Hematopoietic multipotent progenitor cell treated with erythropoietin and hydrocortisone succinate and interleukin-3 and kit ligand, for 8 days (in vitro differentiated cells): ENCODE data around the gene AHSG.
"Not testable (repeated sequence)": the region's sequence is repeated elsewhere in the genome, so short reads cannot be mapped to it uniquely, and the experiment has no call there.

Source experiments
- DNase-seq: peaks from one replicate; pipeline ENCODE4 v3.0.0-alpha.2; 2015

The AHSG gene

GRCh38 chr3:186619787-186620212, 6.9 kb downstream of the AHSG start:
- DNase-seq: no peak

DNA sequence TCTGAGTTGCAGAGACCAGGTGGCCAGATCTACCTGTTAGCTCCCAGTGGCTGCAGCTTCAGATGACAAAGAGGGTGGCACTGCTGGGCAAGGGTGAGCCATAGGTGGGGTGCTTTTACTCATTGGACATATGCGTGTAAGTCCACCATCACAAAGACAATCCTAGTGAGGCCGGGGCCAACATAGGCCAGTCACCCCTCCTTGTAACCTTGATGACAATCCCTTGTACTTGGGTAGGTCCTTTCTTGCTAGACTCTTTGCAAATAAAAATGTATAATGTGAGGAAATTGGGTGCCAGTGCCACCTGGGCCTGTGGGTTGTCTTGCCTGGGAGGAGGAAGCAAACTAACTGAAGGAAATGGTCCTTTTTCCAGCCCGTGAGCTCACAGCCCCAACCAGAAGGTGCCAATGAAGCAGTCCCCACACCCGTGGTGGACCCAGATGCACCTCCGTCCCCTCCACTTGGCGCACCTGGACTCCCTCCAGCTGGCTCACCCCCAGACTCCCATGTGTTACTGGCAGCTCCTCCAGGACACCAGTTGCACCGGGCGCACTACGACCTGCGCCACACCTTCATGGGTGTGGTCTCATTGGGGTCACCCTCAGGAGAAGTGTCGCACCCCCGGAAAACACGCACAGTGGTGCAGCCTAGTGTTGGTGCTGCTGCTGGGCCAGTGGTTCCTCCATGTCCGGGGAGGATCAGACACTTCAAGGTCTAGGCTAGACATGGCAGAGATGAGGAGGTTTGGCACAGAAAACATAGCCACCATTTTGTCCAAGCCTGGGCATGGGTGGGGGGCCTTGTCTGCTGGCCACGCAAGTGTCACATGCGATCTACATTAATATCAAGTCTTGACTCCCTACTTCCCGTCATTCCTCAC, 7.6 kb downstream of the AHSG start:
- no peak for DNase-seq

GRCh38 chr3:186621894-186622650, 9.2 kb downstream of the AHSG start:
- no peak for DNase-seq

GRCh38 chr3:186622651-186623310, 9.9 kb downstream of the AHSG start:
- DNase-seq: no peak

DNA sequence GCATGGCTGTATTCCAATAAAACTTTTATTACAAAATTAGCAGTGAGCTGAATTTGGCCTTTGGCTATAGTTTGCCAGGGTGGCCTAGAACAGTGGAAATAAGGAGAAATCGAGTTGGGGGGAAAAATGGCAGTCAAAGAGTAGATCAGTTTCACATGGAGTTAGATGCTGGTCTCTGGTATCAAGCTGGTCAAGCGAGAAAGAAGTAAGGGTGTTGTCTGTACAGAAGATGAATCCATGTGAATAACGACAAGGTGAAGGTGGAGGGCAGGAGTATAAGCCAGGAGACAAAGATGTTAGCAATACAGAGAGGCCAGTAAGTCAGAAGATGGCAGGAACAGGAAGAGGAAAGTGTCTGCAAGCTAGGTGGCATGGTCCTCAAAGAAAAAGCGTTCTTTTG, 11.7 kb downstream of the AHSG start:
- DNase-seq: no peak

- DNase-seq: no peak
These were observed 12.8 kb downstream of the AHSG start for GRCh38 chr3:186625600-186626042.

GRCh38 chr3:186626254-186626847, 13.5 kb downstream of the AHSG start:
- no peak for DNase-seq

- DNase-seq: no peak
These were observed 15.1 kb downstream of the AHSG start for GRCh38 chr3:186627852-186628414.

GRCh38 chr3:186628756-186629155, 15.9 kb downstream of the AHSG start:
- DNase-seq: peak; percentile 87

DNA sequence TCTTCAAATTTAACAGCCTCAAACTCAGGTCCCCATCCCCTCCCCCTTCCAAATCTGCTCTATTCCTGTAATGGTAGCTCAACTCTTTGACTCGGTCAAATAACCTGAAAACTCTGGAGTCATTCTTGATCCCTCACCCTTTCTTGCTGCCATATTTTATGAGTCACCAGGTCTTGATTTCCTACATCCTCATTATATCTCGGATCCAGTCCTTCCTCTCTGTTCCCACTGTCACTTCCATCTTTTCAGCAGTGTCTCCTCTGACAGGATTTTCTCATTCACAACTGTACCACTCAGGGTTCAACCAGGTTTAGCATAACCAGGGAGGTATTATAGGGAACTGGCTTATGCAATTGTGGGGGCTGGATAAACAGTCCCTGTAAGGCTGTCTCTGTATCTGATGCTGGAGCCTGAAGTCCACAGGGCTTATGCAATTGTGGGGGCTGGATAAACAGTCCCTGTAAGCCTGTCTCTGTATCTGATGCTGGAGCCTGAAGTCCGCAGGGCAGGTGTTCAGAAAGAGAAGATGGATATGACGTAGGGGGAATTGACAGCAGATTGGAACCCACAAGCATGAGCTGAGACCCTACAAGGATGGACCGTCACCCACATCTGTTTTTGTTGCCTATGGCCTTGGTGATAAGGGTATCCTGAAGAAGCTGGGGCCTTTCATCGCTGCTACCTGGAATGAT, 18.2 kb downstream of the AHSG start:
- DNase-seq: peak; percentile 70

GRCh38 chr3:186633481-186633880, 20.6 kb downstream of the AHSG start:
- no peak for DNase-seq

DNA sequence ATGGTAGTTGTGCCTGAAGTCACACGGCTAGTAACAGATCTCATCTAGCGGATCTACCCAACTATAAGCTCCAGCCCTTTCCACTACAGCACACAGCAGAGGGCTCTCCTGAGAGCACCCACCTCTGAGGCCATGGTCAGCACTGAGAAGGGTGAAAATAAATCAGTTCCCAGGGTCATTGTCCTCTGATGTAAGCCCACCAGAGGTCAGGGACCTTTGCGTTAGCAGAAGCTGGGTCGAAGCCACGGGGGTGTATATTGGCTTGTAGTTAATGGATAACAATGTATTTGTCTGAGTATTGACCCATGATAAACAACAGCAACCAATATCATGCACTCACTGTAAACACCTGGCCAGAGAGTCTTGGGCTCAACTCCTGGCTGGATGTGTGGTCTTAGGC, 21.3 kb downstream of the AHSG start:
- not testable (repeated sequence) for DNase-seq

GRCh38 chr3:186635532-186635931, 22.7 kb downstream of the AHSG start:
- no peak for DNase-seq

DNA sequence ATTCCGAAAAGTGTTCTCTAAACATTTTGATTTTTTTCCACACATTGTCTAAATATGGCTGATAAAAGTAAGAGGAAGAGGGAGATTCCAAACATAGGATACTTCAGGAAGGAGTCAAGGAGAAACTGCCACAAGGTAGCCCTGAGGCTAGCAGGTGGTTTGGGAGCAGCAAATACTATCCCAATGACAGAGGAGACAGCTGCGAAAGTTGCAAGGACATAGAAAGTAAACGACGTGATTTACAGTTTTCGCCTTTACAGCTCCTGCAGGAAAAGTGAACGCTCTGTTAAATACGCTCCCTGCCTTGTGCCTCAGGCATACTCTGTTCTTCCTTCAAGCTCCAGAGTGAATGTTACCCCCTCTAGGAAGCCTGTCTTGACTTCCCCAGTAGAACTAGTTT, 23.7 kb downstream of the AHSG start:
- DNase-seq: no peak

- DNase-seq: peak; percentile 72
These were observed 24.8 kb downstream of the AHSG start for GRCh38 chr3:186637686-186638085.

DNA sequence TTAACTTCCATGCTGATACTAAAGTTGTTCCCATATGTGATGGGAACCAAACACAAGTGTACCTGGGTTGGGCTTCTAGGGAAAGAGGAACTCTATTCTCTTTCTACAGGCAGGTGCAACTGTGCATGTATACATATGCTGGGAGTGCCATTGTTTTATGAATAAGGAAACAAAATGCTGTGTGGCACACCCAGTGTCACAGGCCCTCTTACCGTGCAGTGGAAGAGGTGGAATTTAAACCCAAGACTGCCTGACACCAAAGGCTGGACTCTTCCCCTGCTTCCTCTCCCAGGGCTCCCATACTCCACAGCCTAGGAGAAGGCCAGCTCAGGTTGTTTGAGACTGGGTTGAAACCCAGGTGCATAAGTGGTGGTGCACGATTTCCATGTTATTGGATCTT, 25.4 kb downstream of the AHSG start:
- no peak for DNase-seq

DNA sequence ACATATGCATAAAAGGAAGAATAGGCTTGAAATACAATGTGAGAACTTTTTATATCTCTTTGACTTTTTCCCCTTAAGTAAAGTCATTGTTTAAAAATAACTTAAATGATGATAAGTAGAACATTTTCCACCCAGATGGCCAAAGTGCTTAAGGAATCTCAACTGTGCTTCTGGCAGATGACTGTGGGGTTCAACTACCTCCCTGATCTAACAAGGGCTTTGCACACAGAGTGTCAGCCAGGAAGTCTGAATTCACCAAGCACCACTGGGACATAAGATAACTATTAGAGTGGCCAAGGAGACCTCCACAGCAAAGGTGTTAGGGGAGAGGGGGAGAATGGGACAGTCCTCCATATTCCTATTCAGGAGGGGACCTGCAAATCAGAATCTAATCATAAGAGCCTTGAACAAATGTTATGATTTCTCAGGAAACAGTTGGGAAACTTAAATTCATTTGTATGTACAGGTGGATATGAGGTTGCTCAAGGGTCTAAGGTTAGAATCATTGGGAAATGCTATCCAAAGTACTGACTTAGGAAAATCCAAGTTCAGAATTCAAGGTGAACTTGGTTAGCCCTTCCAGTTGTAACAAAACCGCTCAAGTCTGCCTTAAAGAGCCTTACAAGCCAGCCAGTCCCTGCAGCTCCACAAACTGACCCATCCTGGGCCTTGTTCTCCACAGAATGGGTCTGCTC, 27.1 kb downstream of the AHSG start, which contains the start of gene FETUB:
TSS of gene FETUB (plus strand) at position 622 of the 695 bp plus-strand sequence. CDS start at position 684, 62 bp downstream.
- DNase-seq: no peak

DNA sequence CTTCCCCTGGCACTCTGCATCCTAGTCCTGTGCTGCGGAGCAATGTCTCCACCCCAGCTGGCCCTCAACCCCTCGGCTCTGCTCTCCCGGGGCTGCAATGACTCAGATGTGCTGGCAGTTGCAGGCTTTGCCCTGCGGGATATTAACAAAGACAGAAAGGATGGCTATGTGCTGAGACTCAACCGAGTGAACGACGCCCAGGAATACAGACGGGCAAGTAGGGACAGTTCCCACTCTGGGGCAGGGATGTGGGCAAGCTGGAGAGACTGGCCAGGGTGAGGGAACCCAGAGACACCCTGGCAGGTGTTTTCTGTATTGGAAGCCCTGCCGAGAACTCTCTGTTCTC, 27.6 kb downstream of the AHSG start:
- no peak for DNase-seq

GRCh38 chr3:186640929-186641328, 28.1 kb downstream of the AHSG start:
- DNase-seq: no peak

DNA sequence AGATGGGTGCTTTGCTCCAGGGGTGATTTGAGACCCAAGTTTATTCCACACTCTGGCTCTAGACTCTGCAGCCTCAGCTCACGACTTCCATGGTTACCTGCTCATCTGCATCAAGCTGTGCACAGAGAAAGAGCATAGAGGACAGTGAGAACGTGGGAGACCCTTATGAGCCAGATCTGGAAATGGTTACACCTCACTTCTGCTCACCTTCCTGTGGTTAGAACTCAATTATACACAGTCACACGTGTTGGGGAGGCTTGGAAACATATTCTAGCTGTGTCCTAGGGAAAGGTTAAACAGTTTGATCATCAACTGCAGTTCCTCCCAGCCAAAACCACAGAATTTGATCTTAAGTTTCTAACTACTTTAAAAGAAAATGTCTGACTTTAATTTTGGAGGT, 29.2 kb downstream of the AHSG start:
- no peak for DNase-seq

DNA sequence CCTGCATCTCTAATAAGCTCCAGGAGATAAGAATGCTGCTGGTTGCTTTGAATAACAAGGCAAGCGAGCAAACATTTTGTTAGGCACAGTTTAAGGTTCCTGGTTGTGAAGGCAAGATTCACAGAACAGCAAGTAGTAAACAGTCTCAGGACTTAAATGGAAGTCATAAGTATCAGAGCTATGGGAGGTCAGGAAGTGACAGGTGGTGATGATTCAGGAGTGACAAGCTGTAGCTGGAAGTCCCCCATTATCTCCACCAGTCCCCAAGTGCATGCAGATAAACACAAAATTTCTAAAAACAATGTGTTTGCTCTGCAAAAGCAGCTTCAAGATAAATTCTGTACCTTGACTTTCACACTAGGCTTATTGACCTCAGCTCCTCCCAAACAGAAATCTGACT, 30.6 kb downstream of the AHSG start:
- DNase-seq: peak; percentile 72
